ENCODE results near the gene TRIM44.
A peak's percentile ranks its signal among the peaks of the same experiment; 100 is the strongest.

Gene TRIM44

DNA sequence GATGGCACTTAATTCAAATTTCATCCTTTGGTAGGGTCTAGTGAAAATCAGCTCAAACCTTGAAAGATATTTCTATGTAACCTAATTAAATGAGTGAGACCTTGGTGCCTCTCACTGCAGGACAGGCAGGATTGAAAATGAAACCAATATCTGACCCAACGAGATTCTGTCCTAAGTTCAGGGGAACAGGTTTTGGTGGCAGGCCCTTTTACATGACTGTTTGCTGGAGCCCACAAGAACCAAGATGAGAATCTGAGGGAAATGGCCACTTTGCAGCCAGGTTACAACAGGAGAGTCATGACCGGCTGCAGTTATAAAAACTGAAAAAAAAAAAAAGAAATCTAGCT lies 130.2 kb downstream of the TRIM44 start:
- no peak for DNase-seq

DNA sequence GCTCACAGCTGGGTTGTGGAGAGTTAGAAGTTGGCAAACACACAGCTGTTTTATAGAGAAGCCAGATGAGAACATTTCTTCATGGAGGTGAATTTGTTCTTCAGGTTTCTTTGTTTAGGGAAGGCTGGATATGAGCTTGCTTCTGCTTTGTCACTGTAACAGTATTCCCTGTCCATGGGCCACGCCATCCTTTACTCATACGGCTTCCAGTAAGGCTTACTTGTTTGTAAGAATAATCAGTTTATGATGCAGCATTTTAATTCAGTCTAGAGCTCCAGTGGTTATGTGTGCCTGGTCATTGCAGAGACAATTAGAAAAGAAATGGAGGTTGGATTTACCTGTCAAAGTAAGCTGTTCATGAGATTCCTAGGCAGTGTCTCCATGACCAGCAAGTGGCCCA lies 131.8 kb downstream of the TRIM44 start:
- DNase-seq = no peak

DNA sequence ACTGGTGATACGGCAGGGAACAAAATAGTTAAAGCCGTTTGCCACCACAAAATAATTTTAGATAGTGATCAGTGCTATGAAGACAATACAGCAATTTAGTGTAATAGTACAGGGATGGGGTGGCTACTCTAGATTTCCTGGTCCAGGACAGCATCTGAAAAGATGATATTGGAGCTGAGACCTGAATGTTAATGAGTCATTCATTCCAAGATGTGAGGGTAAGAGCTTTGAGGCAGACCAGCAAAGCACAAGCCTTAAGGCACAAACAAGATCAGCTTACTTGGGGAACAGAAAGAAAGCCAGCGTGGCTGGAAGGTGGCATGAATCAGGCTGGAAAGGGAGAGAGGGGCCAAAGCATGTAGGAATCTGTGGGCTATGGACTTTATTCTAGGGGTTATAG lies 132.3 kb downstream of the TRIM44 start:
- DNase-seq = no peak

DNA sequence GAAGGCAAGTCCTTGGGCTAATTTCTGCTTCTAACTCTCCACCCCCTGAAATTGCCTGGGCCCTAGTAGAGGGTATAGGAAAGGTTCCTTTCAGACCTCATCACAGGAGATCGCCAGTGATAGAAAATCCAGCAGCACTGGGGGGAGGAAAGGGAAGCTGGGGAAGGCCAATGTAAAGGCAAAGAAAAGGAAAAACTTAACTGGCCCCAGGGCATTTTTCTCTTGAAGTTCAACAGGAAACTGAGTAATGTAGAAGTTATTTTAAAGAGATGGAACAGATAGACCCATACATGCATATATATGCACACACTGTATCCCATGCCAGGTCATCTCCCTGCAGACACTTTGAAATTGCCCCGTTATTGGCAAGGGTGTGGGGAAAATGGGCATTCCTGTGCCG lies 134.0 kb downstream of the TRIM44 start:
- no peak for DNase-seq

DNA sequence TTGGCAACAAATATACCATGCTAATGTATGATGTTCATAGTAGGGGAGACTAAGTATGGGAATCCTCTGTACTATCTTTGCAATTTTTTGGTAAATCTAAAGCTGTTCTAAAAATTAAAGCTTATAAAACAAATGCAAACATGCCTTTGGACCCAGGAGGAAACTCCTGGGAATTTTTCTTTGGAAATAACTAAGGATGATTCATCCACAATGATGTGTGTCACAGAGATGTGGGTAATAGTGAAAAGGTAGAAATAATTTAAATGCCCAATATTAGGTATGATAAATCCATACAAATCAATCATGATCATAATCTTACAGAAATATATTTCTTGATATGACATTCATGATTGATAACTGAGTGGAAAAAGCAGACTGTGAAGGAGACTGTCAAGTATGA lies 135.8 kb downstream of the TRIM44 start:
- DNase-seq = no peak

DNA sequence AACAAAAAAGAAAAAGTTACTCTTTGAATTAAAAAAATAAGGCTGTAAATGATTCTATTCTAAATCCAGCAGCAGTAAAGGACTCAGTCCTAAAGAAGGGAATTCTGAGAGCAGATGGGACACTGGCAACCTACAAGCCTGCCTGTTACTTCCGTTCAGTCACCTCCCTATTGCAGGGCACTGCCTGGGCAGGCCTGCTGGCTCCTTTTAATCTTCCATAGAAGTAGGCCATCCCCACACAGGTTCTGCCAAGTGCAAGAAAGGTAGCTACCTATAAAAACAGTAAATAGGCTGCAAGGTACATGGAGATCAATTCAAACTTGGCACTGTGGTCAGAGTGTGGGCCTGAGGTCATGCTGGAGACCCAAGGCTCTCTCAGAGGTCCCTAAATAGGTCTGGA lies 136.4 kb downstream of the TRIM44 start:
- no peak for DNase-seq

DNA sequence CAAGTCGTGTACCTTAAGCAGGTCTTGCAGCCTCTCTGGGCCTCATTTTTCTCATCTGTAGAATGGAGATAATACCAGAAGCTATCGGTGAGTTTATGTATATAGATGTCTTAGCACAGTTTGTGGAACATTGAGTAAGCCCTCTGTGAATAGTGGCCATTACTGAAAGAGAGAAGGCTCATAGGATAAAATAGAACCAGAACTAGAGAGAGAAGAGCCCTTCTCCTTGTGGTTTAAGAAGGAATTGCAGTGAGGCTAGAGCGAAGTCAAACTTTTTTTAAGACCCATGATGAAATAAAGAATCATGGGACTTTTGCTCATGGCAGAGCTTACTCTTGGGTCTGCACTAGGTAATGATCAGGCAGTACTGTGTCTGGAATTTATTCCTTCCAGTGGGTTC lies 137.1 kb downstream of the TRIM44 start:
- DNase-seq = no peak

DNA sequence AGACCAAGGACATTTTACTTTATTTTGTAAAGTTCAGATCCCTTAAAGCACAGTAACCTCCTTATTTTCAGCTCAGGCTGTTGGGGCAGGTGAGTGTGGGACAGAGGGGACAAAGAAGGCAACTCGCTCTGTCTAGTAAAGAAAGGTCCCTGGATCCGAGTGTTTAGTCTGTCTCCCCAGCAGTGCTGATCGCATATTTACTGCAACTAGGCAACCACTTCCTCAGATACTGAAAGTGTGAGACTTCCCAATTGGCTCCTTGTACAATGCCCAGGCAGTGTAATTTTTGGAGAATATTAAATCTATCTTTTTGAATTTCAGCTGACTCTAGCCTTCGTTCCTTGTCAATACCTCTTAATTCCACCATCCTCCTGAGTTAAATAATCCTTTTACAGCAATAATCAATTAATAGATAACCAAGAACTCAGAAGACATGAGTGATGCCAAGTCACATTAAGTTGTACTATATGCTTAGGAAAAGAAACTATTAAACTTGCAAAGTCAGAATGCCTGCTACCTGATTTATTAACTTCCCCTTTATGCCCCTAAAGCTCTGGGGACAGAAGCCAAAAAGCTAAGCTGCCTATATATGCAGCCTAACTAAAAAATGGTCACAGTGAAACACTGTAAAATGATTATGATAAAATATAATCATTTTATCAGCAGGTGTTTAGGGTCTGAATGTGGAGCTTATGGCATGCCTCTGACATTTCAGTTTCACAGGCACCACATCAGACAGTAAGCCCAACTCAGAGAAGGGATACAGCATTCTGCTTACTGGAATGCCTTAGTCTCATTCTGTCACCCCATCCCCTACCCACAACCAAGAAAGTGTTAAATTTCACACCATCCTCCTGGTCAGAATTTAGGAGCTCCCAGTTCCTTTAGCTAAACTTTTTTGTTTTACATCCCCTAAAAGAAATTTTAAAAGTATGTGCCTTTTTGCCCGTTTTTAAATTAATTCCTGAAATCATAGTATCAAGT lies 138.7 kb downstream of the TRIM44 start:
- no peak for DNase-seq

DNA sequence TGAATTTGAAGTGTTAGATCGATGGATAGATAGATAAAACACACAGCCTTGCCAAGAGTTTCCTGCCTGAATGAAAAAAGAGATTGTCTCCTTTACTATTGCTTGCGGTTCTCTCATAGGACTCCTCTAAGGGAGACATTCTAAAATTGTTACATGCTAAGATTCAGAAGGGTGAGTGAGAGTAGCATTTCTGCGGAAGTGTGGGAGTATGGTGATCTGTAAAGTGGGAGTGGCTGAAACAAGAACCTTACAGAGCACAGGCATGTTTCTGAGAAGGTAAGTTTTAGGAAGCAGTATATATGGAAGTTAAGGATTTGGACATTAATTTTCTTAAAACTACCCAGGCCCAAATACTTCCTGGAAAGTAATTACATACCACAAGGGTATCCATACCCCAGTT lies 139.6 kb downstream of the TRIM44 start:
- no peak for DNase-seq

DNA sequence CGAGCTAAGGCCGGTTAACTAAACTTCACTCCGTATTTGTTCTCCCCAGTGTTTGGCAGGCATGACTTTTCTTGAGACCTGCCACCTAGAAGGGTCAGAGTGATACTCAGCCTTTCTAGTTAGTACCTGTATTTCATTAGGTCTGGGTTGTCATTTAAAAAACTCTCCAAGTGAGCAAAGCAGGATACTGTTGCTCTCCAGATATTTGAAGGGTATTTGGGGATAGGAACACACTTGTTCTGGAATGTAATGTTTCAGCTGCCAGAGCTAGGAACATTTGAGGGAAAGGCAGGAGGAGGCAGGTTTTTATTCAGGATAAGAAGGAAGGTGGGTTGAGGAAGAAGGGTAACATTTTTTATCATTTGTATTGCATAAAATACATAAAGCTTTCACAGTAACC lies 140.1 kb downstream of the TRIM44 start:
- no peak for DNase-seq

DNA sequence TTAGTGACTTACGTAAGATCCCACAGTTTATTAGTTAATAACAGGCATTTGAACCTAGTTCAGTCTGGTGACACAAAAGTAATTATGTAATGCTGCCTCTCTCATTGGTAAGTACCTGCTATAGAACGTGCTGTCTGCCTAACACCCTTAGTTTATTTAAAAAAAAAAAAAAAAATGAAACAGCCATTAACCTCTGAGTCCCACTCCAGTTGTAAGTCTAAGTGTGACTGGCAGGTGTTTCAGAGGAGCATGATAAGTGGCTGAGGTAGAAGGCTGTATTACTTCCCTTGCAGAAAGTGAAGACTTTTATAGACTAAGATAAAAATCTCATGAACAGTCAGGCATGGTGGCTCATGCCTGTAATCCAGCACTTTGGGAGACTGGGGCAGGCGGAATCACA lies 140.5 kb downstream of the TRIM44 start:
- no peak for DNase-seq

DNA sequence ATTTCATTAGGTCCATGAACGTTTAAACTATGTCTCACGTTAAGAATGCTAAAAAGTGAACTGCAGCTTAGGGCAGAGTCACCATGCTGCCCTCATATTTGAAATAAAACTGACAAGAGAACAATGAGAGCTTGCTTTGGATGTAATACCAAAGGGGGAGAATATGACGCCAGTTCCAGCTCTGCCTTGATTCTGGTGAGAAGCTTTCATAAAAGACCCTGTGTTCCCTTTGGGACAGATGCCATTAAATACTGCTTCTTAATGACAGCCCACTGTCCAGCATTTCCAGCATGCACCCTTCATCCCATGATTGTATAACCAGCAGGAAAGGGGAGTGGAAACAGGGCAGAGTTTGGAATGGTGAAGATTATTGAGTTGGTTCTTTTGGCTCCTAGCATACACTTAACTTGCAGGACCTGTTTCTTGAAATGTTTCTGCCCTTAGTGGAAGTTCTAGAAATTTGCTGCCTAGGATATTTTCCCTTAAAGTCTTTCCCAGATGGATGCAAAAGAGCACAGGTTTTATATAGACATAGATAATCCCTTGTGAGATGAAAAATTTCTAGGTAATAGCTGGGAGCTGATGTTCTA lies 142.0 kb downstream of the TRIM44 start:
- no peak for DNase-seq

DNA sequence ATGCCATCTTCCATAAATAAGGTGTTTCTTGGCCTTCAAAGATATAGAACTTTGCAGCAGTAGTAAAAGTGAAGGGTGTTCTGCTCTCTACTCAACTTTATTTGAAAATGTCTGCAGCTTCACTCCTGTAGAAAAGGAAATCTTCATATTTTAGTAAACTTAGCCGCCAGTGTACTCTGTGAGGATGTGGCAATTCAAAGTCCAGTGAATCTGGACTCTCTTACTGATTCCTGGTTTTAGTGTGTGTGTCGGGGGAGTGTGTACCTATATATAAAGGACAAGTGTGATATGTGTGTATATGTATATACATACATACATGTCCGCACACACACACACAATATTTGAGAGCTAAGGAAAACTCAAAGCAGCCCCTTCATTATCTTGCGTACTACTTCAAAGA lies 147.0 kb downstream of the TRIM44 start:
- DNase-seq = no peak

DNA sequence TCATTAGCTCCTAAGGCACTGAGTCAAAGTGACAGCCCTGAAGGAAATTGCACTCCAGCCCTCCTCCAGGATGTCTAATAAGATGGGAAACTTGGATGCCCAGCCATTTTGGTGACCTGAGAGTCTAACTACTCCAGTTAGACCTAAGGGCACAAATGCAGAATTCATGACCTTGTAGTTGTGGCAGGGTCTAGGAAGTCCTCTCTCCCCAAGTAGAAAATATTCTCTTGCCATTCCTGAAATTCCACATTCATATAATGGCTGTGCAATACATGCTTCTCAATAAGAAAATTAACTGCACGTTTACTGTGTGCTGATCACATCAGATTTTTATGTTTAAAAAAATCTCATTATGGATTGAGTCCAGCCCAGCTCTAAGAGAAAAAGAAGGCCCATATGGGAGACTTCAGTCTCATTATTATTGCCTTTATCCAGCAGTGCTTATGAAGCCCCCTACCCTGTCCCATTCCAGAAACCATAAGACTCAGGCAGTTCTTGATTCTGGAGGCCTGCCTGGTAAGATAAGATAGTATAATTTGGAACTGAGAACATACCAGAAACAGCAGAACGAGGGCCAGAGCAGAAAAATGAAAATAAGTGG lies 147.6 kb downstream of the TRIM44 start:
- no peak for DNase-seq

DNA sequence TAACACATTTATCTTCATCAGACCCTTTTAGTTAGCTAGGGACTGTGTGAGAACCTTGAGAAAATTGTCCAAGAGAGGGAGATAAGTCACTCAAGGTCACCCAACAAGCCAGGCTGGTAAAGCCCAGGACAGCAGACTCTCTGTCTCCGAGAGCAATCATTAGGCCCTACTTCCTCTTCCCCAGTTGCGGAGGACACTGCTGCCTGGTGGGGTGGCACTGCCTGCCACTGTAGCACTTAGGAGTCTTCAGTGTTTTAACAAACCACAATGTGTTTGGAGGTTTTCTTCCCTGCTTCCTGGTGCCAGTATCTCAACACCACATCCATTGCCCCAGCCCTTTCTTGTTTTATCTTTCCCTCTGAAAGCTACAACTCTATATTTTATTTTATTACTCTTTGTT lies 149.2 kb downstream of the TRIM44 start:
- no peak for DNase-seq

DNA sequence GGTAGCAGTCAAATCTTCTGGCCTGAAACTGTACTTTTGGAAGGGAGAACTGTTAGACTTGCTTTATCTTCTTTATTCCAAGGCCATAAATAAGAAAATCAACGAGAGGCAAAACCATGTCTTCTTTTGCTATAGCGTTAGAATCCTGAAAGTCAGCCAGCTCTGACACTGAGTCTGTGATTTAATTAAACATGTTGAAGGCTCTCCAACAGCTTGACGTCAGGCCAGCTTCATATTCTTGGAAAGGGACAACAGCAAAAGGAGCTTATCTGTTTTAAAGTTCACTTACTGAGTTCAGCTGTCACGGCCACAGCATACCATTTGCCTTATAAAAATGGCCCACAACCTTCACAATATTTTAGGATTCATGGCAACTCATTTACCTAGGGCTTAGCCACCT lies 150.3 kb downstream of the TRIM44 start:
- no peak for DNase-seq

DNA sequence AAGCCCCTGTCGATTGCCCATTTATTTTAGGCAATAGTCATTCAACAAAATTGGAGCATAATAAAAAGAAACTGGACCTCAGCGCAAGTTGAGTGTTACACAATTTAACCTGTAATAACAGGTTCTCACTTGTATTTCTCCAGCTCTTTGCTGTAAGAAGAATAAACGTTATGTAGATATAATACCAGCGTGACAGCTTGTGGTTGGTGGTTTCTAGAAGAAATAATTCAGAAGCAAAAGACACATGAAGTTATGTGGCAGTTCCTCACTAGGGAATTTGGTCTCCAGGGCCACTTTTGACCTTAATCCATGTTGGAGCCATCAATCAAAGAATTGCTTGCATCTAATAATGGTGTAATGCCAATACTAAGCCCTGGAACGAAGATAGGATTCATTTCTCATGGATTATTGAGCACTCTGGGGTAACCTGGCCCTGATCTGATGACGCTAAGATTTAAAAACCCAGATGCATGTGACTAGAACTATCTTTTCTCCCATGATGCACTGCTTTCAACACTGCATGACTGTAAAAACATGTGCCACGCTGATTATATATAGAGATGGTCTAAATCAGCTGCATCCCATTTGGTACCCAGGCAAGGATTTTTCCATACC lies 151.6 kb downstream of the TRIM44 start:
- DNase-seq = no peak

DNA sequence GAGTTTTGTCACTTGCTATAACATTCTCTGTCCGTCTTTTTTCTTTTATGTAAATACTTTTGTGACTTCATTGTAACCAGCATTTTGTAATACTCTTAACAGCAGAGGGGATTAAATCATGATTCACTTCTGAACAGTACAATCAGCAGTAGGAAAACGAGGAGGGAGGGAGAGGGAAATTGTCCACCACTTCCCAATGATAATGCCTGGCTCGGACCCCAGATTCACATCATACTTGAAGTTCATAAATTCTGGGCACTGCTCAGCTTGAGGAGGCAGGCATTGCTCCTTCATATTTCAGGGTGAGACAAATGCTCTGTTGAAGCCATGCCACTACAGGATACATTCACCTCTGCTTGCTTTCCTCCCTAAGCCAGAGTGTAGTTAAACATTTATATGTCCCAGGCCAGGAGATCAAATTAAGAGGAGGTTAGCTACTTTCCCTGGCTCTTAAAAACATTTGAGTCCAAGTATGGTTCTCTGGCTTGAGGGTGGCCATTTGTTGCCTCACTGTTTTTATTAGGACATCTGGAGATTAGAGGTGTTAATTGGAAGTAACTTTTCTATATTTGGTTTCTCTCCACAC lies 152.2 kb downstream of the TRIM44 start:
- DNase-seq = no peak

DNA sequence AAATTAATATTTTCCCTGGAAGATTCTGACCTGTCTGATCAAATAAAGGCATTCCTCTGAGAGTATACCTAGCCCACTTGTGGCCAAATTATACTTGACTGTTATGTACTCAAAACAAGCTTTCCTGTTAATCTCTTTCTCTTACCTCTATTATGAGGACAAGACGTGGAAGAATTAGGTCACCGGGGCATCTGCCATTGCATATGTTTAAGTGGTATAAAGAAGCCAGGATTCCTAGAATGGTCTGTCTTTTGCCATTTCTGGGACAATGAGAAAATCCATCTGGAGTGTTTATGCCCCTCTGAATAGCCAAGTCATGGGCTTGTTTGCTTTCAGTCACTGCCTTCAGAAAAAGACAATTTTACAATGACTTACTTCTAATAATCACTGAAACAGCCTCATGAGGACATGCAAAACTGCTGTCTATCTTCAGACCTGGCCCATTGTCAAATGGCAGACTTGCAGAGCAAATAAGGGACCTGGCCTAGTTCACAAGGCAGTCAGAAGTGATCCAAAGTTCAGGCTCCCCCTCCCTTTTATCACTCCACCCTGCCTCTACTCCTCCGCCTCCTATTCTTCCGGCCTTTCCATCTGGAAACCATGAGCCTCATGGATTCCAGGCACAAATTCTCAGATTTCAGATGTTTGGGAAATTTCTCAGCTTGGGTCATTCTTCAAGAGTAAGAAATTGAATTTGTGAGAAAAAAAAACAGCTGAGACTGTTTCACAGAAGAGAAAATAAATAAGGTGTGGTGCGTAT lies 153.2 kb downstream of the TRIM44 start:
- peak; percentile 65 for DNase-seq

DNA sequence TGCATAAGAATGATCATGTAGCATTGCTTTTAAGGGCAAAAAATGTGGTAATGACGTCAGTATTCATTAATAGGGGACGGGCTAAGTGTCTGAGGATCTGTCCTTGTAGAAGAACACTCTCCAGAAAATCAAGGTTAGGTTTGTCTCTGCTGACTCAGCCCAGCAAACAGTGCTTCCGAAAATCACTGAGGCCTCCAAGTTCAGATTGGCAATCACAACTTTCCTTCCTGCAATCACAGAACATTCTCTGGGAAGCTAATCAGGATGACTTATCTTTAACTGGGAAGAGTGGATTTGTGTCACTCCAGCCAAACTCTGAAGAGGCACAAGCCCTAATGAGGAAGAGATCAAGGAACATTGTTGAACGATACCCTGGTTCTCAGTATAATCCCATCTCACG lies 158.0 kb downstream of the TRIM44 start:
- DNase-seq = no peak

DNA sequence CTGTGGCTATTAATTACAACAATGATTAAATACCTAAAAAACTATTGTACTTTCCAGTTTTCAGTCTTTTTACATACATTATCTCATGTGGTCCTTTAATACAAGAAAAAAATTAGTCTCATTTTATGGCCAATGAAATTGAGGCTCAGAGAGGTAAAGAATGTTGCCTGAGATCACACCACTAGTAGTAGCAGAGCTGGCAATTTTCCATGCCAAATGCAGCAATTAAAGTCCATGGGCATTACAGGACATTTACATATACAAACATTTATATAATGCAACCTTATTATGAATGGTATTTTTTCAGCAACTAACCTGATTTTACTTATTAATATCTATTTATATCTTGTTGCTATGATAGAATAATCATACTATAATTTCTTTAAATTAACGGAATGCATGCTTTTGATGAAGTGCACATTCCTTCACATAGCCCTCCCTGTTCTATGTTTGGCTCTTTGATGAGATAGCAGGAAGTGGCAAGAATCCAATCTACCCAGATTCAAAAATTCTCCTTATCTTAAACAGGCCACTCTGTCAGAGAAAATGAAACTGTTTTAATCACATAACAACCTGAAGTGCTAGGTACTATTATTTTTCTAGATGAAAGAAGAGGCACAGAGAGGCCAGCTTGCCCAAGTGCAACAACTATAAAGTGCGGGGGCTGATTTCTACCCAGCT lies 160.4 kb downstream of the TRIM44 start:
- no peak for DNase-seq

DNA sequence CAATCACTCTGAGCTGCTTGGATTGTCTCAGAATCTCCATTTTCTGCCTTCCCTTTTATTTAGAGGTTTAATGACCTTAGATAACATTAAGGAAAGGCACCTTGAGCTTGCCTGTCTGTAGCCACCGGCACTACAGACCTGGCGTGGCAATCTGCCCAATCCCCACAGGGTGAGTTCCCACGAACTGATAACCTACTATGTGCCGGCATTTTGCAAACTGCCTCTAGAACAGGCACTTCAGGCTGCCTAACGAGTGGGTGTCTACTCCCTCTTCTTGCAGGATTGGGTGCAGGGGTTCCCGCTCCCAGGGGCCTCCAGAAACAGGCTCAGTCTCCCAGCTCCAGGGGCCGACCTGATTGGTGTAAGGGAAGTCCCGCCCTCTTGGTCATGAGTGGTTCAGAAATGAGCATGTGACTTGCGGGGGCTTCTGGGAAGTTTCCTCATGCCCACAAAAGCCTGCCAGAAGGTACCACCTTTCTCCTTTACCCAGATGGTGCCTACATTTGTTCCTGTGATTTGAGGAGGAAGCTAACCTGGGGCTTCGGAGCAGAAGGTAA lies 161.2 kb downstream of the TRIM44 start:
- no peak for DNase-seq

All from right forelimb (tissue), 1 donor.